Activated CD8-positive, alpha-beta memory T cell treated with anti-CD3 and anti-CD28 coated beads for 1 hour (primary cell): Measurements from ENCODE around the gene DNMT3L.
"Not testable (repeated sequence)": the region's sequence is repeated elsewhere in the genome, so short reads cannot be mapped to it uniquely, and the experiment has no call there.

Experiments
- DNase-seq, 2 donors: peaks; one replicate each; pipeline ENCODE4 v3.0.0-alpha.2; 2020; ENCODE audit warnings: low read depth in 1 of 2; ENCODE audit errors: extremely low read depth in 1 of 2

The DNMT3L gene

GRCh38 chr21:44253832-44254710, 7.6 kb downstream of the DNMT3L start:
- no peak for DNase-seq

- DNase-seq, result not testable (repeated sequence)
These were observed 12.3 kb downstream of the DNMT3L start for GRCh38 chr21:44249204-44250037.

GRCh38 chr21:44247904-44248303, 13.8 kb downstream of the DNMT3L start:
- not testable (repeated sequence) for DNase-seq

- DNase-seq, result not testable (repeated sequence)
These were observed 17.7 kb downstream of the DNMT3L start for GRCh38 chr21:44243980-44244379.

- DNase-seq, result not testable (repeated sequence)
These were observed 20.4 kb downstream of the DNMT3L start for GRCh38 chr21:44241281-44241680.

GRCh38 chr21:44240842-44241241, 20.9 kb downstream of the DNMT3L start, which contains the start of gene ICOSLG:
Gene ICOSLG, minus strand, starts transcription at chr21:44240943. Its CDS starts 126 bp downstream, at chr21:44240817.
- not testable (repeated sequence) for DNase-seq

- DNase-seq, result not testable (repeated sequence)
These were observed 21.3 kb downstream of the DNMT3L start for GRCh38 chr21:44240353-44240752.

- DNase-seq, result not testable (repeated sequence)
These were observed 32.1 kb downstream of the DNMT3L start for GRCh38 chr21:44229561-44229960.

- not testable (repeated sequence) for DNase-seq
These were observed 33.6 kb downstream of the DNMT3L start for GRCh38 chr21:44228109-44228508.

- not testable (repeated sequence) for DNase-seq
These were observed 34.1 kb downstream of the DNMT3L start for GRCh38 chr21:44227614-44228013.

GRCh38 chr21:44225605-44226004, 36.1 kb downstream of the DNMT3L start:
- not testable (repeated sequence) for DNase-seq

- not testable (repeated sequence) for DNase-seq
These were observed 38.4 kb downstream of the DNMT3L start for GRCh38 chr21:44223334-44223733.

- DNase-seq, result not testable (repeated sequence)
These were observed 41.0 kb downstream of the DNMT3L start for GRCh38 chr21:44220674-44221073.

GRCh38 chr21:44218461-44218860, 43.2 kb downstream of the DNMT3L start:
- not testable (repeated sequence) for DNase-seq

GRCh38 chr21:44211978-44212377, 49.7 kb downstream of the DNMT3L start:
- not testable (repeated sequence) for DNase-seq

GRCh38 chr21:44211574-44211973, 50.1 kb downstream of the DNMT3L start:
- DNase-seq, result not testable (repeated sequence)

- DNase-seq, result not testable (repeated sequence)
These were observed 53.6 kb downstream of the DNMT3L start for GRCh38 chr21:44207860-44208646.

GRCh38 chr21:44206698-44207676, 54.7 kb downstream of the DNMT3L start:
- not testable (repeated sequence) for DNase-seq

- DNase-seq, result not testable (repeated sequence)
These were observed 55.5 kb downstream of the DNMT3L start for GRCh38 chr21:44206187-44206586.
